DOHH2 (cell line): ENCODE results near the gene CTNNA2.

Source experiments
- EZH2phosphoT487 ChIP-seq: fragments of 200-600 bp; sonication (generic); IDR thresholded peaks from 2 replicates; pipeline ENCODE4 v1.6.1; 2017; ENCODE audit warnings: borderline replicate concordance, mild to moderate bottlenecking, antibody characterized with exemption, low read length, moderate library complexity, mixed read lengths
- TF ChIP-seq, protein P1 (sequence below): fragments of 200-600 bp; sonication (generic); IDR thresholded peaks from one replicate; pipeline ENCODE4 v1.5.1; 2014; ENCODE audit warnings: antibody characterized with exemption, mild to moderate bottlenecking, low read depth, low read length; ENCODE audit not compliant: poor library complexity, severe bottlenecking

GRCh38 chr2:80476535-80477117 is 963.8 kb downstream of the CTNNA2 start:
- TF ChIP-seq, protein P1, sequence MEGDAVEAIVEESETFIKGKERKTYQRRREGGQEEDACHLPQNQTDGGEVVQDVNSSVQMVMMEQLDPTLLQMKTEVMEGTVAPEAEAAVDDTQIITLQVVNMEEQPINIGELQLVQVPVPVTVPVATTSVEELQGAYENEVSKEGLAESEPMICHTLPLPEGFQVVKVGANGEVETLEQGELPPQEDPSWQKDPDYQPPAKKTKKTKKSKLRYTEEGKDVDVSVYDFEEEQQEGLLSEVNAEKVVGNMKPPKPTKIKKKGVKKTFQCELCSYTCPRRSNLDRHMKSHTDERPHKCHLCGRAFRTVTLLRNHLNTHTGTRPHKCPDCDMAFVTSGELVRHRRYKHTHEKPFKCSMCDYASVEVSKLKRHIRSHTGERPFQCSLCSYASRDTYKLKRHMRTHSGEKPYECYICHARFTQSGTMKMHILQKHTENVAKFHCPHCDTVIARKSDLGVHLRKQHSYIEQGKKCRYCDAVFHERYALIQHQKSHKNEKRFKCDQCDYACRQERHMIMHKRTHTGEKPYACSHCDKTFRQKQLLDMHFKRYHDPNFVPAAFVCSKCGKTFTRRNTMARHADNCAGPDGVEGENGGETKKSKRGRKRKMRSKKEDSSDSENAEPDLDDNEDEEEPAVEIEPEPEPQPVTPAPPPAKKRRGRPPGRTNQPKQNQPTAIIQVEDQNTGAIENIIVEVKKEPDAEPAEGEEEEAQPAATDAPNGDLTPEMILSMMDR: no peak
- no peak for TF ChIP-seq EZH2phosphoT487
